Coronary artery (tissue), 2 donors: ENCODE measurements around the gene KCNQ1.

Source experiments
- DNase-seq: peaks from one replicate; pipeline ENCODE4 v3.0.0-alpha.2; 2017; ENCODE audit warnings: low spot score
- H3K27ac ChIP-seq, 2 donors: fragments of 200-600 bp; sonication (generic); one replicate each; pipeline ENCODE4 v1.5.1; 2016 to 2019
- H3K4me3 ChIP-seq: fragments of 200-600 bp; sonication (generic); 2 replicates; pipeline ENCODE4 v1.5.1; 2016; ENCODE audit warnings: mild to moderate bottlenecking, moderate library complexity
- TF ChIP-seq, protein P1 (sequence below): fragments of 200-600 bp; sonication (generic); IDR thresholded peaks from one replicate; pipeline ENCODE4 v1.5.1; 2019; ENCODE audit warnings: antibody characterized with exemption

The KCNQ1 gene

DNA sequence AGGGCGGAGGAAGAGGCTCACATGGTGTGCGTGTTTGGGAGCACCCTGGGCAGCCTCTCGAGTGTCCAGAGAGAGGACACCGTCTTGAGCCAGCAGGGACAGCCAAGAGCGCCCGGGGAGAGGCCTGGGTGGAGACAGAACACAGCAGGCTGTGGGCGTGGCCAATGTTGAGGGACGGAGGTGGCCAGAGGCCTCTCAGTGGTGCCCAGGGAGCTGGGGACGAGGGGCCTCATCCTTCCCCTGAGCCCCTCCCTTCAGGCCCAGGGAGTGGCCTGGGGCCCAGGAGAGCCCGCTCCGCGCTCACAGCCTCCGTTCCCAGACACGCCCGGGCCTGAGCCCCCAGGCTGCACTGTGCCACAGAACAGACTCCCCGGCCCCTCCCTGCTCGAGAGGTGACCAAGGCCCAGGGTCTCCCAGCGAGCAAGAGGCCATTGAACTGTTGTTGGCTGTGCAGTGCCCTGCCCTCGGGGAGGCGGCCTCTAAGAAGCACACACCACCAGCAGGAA, 392.3 kb downstream of the KCNQ1 start:
- DNase-seq: no peak
- no peak overlapping the region for H3K27ac ChIP-seq
- TF ChIP-seq, protein P1, sequence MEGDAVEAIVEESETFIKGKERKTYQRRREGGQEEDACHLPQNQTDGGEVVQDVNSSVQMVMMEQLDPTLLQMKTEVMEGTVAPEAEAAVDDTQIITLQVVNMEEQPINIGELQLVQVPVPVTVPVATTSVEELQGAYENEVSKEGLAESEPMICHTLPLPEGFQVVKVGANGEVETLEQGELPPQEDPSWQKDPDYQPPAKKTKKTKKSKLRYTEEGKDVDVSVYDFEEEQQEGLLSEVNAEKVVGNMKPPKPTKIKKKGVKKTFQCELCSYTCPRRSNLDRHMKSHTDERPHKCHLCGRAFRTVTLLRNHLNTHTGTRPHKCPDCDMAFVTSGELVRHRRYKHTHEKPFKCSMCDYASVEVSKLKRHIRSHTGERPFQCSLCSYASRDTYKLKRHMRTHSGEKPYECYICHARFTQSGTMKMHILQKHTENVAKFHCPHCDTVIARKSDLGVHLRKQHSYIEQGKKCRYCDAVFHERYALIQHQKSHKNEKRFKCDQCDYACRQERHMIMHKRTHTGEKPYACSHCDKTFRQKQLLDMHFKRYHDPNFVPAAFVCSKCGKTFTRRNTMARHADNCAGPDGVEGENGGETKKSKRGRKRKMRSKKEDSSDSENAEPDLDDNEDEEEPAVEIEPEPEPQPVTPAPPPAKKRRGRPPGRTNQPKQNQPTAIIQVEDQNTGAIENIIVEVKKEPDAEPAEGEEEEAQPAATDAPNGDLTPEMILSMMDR: no peak
- no peak overlapping the region for H3K4me3 ChIP-seq

DNA sequence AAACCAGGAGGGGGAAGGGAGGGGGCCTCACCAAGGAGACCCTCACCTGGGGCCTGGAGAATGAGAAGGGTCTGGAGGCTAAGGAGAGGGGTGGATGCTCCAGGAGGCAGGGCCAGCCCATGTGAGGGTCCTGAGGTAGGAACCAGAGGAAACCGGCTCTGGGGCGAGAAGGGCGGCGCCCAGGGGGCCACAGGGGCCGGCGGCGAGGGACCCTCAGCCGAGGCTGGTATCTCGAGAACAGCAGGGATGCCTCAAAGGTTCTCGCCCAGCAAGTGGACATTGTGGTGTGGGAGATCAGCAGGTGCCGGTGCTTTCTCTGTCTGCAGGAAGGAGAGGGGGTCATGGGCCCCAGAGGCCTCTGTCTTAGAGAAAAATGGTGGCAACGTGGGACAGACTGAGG, 392.8 kb downstream of the KCNQ1 start:
- TF ChIP-seq, protein P1: no peak
- Histone ChIP-seq H3K4me3 (no peak overlapping the region), H3K27ac (no peak overlapping the region)
- DNase-seq: no peak

DNA sequence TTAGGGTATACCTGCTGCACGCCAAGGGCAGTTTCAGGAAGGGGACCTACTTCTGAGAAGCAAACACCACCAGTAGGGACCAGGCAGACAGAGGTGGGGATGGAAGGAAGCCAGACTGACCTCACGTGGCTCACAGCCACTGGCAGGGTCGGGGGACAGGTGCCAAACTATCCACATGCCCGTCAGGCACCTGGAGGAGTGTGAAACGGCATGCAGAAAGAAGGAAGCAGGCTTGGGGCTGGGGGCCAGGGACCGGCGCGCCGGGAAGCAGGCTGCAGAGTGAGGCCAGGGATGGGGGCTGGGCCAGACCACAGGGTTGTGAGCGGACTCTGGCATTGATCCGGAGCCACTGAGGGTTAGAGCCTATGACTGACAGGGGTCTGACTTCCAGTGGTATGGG, 393.3 kb downstream of the KCNQ1 start:
- Histone ChIP-seq H3K4me3 (no peak overlapping the region), H3K27ac (no peak overlapping the region)
- no peak for DNase-seq
- TF ChIP-seq, protein P1: no peak

DNA sequence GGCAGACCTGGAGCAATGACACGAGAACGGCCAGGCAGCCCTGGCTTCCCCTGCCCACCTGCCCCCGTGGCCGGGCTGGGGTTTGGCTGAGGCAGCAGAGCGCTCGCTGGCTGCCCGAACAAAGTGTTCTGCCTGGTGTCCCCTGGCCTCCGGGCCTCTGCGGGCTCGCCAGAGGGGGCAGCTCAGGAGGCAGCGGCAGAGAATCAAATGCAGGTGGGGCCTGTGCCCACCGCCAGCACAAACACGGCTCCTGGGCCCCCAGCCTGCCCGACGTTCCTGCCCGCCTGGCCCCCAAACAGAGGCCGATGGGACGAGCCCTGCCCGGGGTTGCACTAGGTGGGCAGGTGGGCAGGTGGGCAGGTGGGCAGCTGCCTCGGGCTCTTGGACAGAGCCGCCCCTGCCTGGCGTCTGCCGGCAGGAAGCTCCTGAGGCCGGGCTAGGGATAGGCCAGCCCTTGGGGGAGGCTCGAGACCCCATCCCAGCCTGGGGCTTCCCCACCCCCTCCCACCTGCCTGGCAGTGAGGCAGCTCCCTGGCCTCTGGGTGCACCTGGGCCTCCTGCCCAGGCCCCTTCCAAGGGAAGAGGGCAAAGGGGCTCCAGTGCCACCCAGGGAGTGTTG, 394.0 kb downstream of the KCNQ1 start:
- Histone ChIP-seq H3K27ac (no peak overlapping the region), H3K4me3 (no peak overlapping the region)
- no peak for DNase-seq
- TF ChIP-seq, protein P1: no peak

DNA sequence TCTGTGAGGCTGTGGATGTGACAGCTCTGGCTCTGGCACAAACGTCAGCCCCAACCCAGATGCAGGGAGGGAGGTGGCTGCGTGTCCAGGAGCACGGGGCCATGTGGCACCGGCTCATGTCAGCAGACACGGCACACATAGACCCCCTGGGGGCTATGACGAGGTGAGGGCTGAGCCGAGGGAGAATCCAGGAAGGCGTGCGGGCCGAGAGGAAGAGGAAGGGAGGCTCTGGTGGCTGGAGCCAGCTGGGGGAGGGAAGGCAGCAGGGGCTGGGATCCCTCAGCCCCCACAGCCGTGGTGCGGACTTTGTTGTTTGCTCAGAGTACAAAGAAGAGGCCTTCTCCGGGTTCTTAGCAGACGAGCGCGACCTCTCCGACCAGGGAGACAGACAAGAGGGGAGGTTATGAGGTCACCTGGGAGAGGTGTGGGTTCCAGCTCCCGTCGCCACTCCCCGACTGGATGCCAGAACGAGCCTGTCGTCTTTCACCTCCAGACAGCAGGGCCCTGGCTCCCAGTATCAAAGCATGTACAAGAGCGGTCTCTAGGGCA, 394.7 kb downstream of the KCNQ1 start:
- no peak overlapping the region for H3K27ac ChIP-seq
- H3K4me3 ChIP-seq: no peak overlapping the region
- TF ChIP-seq, protein P1: no peak
- DNase-seq: no peak

DNA sequence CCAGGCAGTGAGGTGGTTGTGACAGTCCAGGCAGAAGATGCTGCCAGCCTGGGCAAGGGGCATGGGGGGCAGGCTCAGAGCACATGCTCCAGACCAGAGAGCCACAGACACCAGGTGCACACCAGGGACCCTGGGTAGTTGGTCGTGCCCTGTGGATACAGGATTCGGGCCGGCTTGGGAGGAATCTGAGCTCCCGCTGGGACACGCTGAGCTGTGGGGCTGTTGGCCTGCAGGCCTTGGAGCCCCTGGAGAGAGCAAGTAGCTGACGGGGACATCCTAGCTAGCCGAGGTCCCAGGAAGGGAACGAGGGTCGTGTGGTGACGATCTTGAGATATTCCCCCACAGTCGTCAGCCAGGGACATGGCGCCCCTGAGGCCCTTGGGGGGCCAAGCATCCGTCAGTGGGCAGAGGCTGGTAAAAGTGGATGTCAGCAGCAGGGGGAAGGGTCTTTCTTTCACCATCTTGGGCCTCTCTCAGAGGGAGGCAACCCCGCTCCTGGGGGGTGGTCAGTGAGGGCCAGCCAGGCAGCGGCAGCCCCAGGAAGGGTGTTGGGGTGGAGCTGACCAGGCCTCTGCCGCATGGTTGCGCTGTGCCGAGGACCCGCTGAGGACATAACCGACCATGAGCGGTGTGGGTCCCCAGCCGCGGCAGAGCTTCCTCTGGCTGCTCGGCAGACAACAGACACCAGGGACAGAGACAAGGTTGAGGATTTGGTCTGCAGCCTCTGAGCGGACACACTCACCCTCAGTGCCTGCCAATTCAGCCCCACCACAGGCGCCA, 396.8 kb downstream of the KCNQ1 start:
- no peak overlapping the region for H3K4me3 ChIP-seq
- H3K27ac ChIP-seq: no peak overlapping the region
- DNase-seq: no peak
- TF ChIP-seq, protein P1: no peak

DNA sequence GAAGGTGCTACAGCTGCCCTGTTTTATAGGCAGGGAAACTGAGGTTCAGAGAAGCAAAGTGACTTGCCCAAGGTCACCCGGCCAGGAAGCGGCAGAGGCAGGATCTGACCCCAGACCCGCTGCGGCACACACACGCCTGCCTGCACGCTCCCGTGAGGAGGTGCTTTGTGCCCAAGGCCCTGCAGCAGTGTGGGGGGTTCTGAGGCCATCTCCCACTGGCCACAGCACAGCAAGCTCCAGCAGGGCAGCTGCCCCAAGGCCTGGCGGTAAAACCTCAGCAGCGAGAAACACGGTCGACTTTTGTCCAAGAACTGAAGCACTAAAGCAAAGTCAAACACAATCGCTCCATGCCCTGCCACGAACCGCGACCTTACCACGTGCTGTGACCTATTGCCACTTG, 398.1 kb downstream of the KCNQ1 start:
- Histone ChIP-seq H3K27ac (no peak overlapping the region), H3K4me3 (no peak overlapping the region)
- no peak for DNase-seq
- TF ChIP-seq, protein P1: no peak
